Neutrophil (primary cell): ENCODE data around the gene ANKRD29.

Experiments used
- H3K27ac ChIP-seq: fragments of 200-600 bp; sonication (generic); 2 replicates; pipeline ENCODE4 v1.5.1; 2016; ENCODE audit warnings: mild to moderate bottlenecking, moderate library complexity
- H3K27me3 ChIP-seq: fragments of 200-600 bp; sonication (generic); 2 replicates; pipeline ENCODE4 v1.6.0; 2016; ENCODE audit warnings: mild to moderate bottlenecking
- H3K36me3 ChIP-seq: fragments of 200-600 bp; sonication (generic); 2 replicates; pipeline ENCODE4 v1.5.1; 2017
- H3K4me1 ChIP-seq, 2 experiments: fragments of 200-600 bp in 1 of 2; sonication (generic) in 1 of 2; 1 replicate in 1 of 2; 2 replicates in 1 of 2; pipeline versions ENCODE4 v1.5.1 to v1.6.1; 2013 to 2016; ENCODE audit warnings: low read depth in 1 of 2, low read length in 1 of 2, mild to moderate bottlenecking in 1 of 2, moderate library complexity in 1 of 2; ENCODE audit not compliant: control insufficient read depth in 1 of 2, insufficient read depth in 1 of 2
- H3K4me3 ChIP-seq, 2 experiments: fragments of 200-600 bp in 1 of 2; sonication (generic) in 1 of 2; 1 replicate in 1 of 2; 2 replicates in 1 of 2; pipeline ENCODE4 v1.5.1; 2013 to 2016; ENCODE audit warnings: low read depth in 1 of 2, low read length in 1 of 2, mild to moderate bottlenecking in 1 of 2, moderate library complexity in 1 of 2
- H3K9me3 ChIP-seq: fragments of 200-600 bp; sonication (generic); 2 replicates; pipeline ENCODE4 v1.5.1; 2016
- TF ChIP-seq, protein P1 (sequence below): fragments of 200-600 bp; sonication (generic); IDR thresholded peaks from 2 replicates; pipeline ENCODE4 v1.5.1; 2016; ENCODE audit warnings: antibody characterized with exemption

ANKRD29 gene

DNA sequence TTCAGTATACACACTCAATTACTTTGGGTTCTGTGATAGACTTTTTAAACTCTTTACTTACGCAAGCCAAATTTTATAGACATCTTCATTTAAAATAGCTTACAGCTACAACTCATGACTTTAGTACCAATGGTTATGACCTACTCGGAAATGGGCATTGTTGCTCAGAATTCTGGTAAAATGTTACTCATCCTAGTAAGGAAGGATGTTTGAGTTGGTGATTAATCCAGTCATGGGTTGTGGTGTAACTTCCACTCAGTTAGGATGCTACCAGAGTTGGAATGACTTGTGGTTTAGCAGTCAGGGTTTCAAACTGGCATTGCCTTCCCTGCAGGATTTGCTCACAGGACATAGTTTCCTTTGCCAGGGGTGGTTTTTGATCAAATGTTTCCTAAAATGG is 69.0 kb downstream of the ANKRD29 start:
- peaks cover 7% of the 10 kb centered on the region for H3K27me3 ChIP-seq
- H3K4me1 ChIP-seq, result no peaks in the 10 kb centered on the region
- TF ChIP-seq, protein P1, sequence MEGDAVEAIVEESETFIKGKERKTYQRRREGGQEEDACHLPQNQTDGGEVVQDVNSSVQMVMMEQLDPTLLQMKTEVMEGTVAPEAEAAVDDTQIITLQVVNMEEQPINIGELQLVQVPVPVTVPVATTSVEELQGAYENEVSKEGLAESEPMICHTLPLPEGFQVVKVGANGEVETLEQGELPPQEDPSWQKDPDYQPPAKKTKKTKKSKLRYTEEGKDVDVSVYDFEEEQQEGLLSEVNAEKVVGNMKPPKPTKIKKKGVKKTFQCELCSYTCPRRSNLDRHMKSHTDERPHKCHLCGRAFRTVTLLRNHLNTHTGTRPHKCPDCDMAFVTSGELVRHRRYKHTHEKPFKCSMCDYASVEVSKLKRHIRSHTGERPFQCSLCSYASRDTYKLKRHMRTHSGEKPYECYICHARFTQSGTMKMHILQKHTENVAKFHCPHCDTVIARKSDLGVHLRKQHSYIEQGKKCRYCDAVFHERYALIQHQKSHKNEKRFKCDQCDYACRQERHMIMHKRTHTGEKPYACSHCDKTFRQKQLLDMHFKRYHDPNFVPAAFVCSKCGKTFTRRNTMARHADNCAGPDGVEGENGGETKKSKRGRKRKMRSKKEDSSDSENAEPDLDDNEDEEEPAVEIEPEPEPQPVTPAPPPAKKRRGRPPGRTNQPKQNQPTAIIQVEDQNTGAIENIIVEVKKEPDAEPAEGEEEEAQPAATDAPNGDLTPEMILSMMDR, result no peak
- no peaks in the 10 kb centered on the region for H3K36me3 ChIP-seq
- no peak overlapping the region for H3K27ac ChIP-seq
- no peak overlapping the region for H3K4me3 ChIP-seq
- H3K9me3 ChIP-seq, result no peaks in the 10 kb centered on the region

DNA sequence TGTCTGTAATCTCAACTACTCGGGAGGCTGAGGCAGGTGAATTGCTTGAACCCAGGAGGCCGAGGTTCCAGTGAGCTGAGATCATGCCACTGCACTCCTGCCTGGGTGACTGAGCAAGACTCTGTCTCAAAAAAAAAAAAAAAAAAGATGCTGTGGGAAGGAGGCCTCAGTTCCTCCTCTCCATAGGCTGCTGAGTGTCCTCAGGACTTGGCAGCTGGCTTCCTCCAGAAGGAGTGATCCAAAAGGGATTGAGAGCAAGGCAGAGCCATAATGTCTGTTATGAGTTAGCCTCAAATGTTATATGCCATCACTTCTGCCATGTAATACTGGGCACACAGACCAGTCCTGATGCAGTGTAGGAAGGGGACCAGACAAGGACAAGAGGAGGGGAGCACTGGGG is 69.8 kb downstream of the ANKRD29 start:
- no peaks in the 10 kb centered on the region for H3K36me3 ChIP-seq
- H3K27me3 ChIP-seq, result peaks cover 16% of the 10 kb centered on the region
- H3K9me3 ChIP-seq, result no peaks in the 10 kb centered on the region
- TF ChIP-seq, protein P1, result no peak
- H3K4me1 ChIP-seq, result no peaks in the 10 kb centered on the region
- H3K4me3 ChIP-seq, result no peak overlapping the region
- no peak overlapping the region for H3K27ac ChIP-seq

DNA sequence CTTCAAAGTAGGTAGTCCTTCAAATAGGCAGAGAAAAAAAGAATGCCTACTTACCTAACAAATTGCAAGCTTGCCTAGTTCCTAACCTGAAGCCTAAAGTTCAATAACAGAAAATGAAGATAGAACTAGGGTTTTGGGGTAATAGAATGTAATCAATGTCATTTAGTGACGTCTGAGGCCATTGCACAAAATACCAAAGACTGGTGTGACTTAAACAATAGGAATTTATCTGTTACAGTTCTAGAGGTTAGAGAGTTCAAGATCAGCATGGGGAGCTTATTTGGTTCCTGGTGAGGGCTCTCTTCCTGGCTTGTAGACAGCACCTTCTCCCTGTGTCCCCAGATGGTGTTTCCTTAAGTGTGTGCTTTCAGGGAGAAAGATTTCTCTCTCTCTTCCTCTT is 71.7 kb downstream of the ANKRD29 start:
- H3K27ac ChIP-seq, result no peak overlapping the region
- TF ChIP-seq, protein P1, result no peak
- H3K9me3 ChIP-seq, result no peaks in the 10 kb centered on the region
- H3K4me1 ChIP-seq, result peaks cover 8% of the 10 kb centered on the region in 2 experiments
- no peaks in the 10 kb centered on the region for H3K36me3 ChIP-seq
- peaks cover 22% of the 10 kb centered on the region for H3K27me3 ChIP-seq
- no peak overlapping the region for H3K4me3 ChIP-seq

DNA sequence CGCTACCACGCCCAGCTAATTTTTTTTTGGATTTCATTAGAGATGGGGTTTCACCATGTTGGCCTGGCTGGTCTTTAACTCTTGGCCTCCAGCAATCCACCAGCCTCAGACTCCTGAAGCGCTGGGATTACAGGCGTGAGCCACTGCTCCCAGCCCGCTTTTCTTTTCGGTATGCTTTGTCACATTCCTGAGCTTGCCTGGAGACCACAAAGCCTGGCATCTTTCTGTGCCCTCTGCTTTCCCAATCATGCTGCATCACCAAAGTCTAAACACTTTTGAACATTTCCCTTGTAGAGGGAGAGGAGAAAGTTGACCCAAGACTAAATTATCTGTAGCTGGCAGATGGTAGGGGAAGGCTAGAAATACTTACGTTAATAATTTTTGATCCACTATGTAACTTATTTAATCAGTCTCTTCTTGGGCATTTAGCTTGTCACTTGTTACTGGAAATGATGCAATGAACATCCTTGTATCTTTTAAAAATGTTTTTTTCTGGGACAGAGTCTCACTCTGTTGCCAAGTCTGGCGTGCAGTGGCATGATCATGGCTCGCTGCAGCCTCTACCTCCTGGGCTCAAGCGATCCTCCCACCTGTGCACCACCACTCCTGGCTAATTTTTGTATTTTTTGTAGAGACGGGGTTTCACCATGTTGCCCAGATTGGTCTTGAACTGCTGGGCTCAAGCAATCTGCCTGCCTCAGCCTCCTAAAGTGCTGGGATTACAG is 73.7 kb downstream of the ANKRD29 start:
- Histone ChIP-seq H3K36me3 (no peaks in the 10 kb centered on the region), H3K9me3 (no peaks in the 10 kb centered on the region), H3K27ac (no peak overlapping the region), H3K4me3 (no peak overlapping the region), H3K27me3 (peaks cover 22% of the 10 kb centered on the region), H3K4me1 (peaks cover 24% of the 10 kb centered on the region in 2 experiments)
- TF ChIP-seq, protein P1, result no peak

DNA sequence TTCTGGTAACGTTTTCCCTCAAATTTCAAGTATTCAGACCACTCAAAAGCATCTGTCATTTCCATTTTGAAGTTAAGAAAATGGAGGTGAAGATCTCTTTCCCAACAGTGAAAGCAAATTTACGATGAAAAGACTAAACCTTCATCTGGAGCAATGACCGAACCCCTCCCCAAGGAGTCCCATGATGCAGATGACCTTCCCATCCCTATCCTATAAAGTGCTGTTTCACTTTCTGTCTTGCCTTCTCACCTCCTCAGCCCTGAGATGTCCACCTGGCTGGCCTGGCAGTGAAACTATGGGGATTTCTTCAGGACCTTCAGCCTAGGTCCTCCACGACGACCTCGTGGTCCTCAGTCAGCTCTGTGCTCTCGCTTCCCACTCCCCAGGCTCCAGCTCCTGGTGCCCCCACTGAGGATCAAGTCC is 75.5 kb downstream of the ANKRD29 start:
- H3K4me3 ChIP-seq, result peak overlapping the region; percentile 74 to 97
- H3K9me3 ChIP-seq, result no peaks in the 10 kb centered on the region
- TF ChIP-seq, protein P1, result no peak
- H3K36me3 ChIP-seq, result no peaks in the 10 kb centered on the region
- H3K27me3 ChIP-seq, result peaks cover 22% of the 10 kb centered on the region
- peaks cover 24% of the 10 kb centered on the region in 2 experiments for H3K4me1 ChIP-seq
- peak overlapping the region; percentile 95 for H3K27ac ChIP-seq
